ENCODE measurements around the gene BCAS4.
"Not testable (repeated sequence)": the region's sequence is repeated elsewhere in the genome, so short reads cannot be mapped to it uniquely, and the experiment has no call there.

Gene BCAS4

DNA sequence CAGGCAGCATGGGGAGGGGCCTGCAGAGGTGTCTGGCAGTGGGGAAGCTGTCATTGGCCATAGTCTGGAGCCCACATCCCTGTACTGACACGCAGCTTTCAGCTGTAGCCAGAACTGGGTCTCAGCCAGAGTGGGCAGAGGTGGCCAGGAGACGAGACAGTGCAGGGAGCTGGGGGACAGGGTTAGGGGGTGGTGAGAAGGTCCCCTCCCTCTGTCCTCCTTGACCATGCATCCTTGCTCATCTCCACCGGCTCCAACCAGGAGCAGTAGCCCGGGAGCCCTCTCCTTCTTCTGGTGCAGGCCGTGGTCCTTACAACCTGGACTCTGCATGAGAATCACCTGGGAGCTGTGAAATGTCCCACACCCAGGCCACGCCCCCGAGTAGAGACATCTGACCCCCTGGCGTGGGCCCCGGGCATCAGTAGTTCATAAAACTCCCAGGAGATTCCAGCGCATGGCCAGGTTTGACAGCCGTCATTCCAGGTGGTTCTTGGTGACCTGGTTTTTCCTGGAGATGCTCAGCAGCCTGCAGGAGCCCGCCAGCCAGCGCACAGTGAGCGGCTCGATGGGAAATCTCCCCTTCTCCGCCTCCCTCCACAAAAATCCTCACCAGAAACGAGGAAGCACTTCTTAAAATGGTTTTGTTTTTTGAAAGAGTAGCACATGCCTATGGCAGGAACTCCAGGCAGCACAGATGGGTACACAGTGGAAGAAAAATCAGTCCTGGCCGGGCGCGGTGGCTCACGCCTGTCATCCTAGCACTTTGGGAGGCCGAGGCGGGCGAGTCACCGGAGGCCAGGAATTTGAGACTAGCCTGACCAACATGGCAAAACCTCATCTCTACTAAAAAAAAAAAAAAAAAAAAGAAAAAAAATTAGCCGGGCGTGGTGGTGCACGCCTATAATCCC lies 80.2 kb downstream of the BCAS4 start:
- no peak overlapping the region for H3K27ac Mint-ChIP-seq
- H3K36me3 Mint-ChIP-seq (ENCODE audit: low read depth), result peaks cover 11% of the 10 kb centered on the region
- no peaks in the 10 kb centered on the region for H3K27me3 Mint-ChIP-seq
- no peaks in the 10 kb centered on the region for H3K4me1 Mint-ChIP-seq (ENCODE audit: low read depth)
- H3K9me3 Mint-ChIP-seq, result no peaks in the 10 kb centered on the region
- no peak overlapping the region for H3K4me3 Mint-ChIP-seq

DNA sequence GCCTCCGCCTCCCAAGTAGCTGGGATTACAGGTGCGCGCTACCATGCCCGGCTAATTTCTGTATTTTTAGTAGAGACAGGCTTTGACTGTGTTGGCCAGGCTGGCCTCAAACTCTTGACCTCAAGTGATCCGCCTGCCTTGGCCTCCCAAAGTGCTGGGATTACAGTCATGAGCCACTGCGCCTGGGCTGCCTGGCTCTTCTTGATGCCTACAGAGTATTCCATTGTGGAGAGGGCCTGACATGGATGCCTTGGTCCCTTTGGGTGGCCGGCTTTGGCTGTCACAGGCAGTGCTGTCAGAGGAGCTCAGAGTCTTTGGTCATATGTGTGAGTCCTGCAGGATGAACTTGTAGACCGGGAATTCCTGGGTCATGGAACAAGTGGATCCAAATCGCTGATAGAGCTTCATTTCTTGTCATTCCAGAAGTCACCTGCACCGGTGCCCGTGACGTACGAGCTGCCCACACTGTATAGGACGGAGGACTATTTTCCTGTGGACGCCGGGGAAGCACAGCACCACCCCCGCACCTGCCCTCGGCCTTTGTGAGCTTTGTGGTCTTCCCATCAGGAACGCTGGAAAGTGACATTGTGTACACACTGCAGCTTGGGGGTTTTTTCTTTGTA lies 81.3 kb downstream of the BCAS4 start:
- Mint-ChIP-seq H3K4me1 (ENCODE audit: low read depth) (no peaks in the 10 kb centered on the region), H3K27ac (no peak overlapping the region), H3K4me3 (no peak overlapping the region), H3K36me3 (ENCODE audit: low read depth) (peaks cover 12% of the 10 kb centered on the region), H3K9me3 (no peaks in the 10 kb centered on the region), H3K27me3 (no peaks in the 10 kb centered on the region)

DNA sequence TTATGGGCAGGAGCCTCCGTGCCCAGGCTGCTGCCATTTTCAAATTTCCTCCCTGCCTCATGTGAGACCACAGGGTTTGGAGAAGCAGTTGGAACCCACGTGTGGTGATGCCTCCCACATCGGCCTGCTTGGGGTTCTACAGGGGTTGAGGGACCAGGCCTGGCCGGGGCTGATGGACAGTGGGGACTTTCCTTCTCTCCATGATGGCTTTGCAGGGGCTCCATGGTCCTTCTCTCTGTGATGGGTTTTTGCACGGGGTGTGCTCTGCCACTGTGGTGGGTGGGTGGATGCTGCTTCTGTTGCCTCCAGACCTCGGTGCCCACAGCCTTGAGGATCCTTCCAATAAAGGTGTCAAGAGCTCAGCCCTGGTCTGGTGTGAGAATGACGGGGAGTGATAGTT lies 82.0 kb downstream of the BCAS4 start:
- Mint-ChIP-seq H3K4me1 (ENCODE audit: low read depth) (no peaks in the 10 kb centered on the region), H3K27ac (no peak overlapping the region), H3K9me3 (no peaks in the 10 kb centered on the region), H3K36me3 (ENCODE audit: low read depth) (peaks cover 12% of the 10 kb centered on the region), H3K4me3 (no peak overlapping the region), H3K27me3 (no peaks in the 10 kb centered on the region)

GRCh38 chr20:50877232-50877743 lies 82.4 kb downstream of the BCAS4 start:
- peak overlapping the region; percentile 58 for H3K27ac Mint-ChIP-seq
- peaks cover 12% of the 10 kb centered on the region for H3K36me3 Mint-ChIP-seq (ENCODE audit: low read depth)
- H3K4me3 Mint-ChIP-seq, result no peak overlapping the region
- no peaks in the 10 kb centered on the region for H3K9me3 Mint-ChIP-seq
- no peaks in the 10 kb centered on the region for H3K4me1 Mint-ChIP-seq (ENCODE audit: low read depth)
- no peaks in the 10 kb centered on the region for H3K27me3 Mint-ChIP-seq

DNA sequence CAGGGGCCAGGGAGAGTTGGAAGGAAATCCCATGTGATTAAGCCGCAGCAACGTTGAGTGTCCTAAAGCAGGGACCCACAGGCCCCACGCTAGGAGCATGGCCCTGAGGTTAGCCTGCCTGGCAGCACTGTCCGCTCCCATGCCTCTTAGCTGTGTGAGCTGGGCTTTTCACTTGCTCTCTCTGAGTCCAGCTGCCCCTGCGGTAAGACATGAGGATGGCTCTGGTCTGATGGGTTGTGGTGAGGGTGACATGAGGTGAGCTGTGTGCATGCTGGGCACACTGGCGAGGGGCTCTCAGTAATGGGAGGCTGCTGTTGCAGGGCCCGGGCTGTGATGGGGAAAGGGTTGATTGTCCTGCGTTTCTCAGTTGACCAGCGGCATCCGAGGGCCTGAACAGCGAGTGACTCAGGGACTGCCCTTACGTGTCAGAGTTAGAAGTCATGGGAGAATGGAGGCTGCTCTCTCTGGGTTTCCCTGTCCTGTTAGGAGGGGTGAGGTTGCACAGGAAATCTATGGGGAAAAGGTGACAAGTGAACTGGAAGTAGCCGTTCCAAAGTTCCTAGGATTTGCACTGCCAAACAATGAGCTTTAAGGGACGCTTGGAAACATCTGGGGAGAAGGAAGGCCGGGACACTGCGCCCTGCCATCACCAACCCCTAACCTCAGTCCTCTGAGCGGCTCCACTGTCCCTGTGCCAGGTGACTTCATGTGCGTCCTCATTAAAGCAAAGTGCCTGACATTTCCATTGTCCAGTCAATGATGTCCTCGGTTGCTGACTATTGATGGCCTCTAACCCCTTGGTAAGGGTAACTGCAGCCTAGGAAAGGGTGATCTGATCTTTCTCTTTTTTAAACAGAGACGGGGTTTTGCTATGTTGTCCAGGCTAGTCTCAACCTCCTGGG lies 85.0 kb downstream of the BCAS4 start:
- Mint-ChIP-seq H3K27me3 (no peaks in the 10 kb centered on the region), H3K27ac (peak overlapping the region; percentile 72), H3K4me3 (no peak overlapping the region), H3K36me3 (ENCODE audit: low read depth) (peaks cover 16% of the 10 kb centered on the region), H3K9me3 (no peaks in the 10 kb centered on the region), H3K4me1 (ENCODE audit: low read depth) (no peaks in the 10 kb centered on the region)

DNA sequence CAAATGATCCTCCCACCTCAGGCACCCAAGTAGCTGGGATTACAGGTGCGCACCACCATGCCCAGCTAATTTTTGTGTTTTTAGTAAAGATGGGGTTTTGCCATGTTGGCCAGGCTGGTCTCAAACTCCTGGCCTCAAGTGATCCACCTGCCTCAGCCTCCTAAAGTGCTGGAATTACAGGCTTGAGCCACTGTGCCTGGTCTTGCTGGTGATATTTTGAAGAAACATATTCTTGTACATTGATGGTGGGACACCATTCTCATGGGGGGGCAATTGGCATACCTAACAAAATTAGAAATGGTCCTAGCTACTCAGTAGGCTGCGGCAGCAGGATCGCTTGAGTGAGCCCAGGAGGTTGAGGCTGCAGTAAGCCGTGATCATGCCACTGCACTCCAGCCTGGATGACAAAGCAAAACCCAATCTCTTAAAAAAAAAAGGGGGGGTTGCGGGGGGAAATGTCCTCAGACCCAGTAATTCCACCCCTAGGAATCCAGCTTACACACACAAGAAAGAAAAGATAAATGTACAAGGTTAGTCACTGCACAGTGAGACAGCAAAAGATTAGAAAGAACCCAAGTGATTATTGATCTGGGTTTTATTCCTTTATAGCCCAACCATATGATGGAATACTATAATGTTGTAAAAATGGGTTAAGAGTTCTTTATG lies 87.0 kb downstream of the BCAS4 start:
- H3K4me1 Mint-ChIP-seq (ENCODE audit: low read depth); H3K4me3 Mint-ChIP-seq; H3K27me3 Mint-ChIP-seq; H3K27ac Mint-ChIP-seq; H3K9me3 Mint-ChIP-seq: not testable (repeated sequence)
- peaks cover 16% of the 10 kb centered on the region for H3K36me3 Mint-ChIP-seq (ENCODE audit: low read depth)

- Mint-ChIP-seq H3K9me3 (no peaks in the 10 kb centered on the region), H3K27me3 (no peaks in the 10 kb centered on the region), H3K4me1 (ENCODE audit: low read depth) (no peaks in the 10 kb centered on the region), H3K4me3 (no peak overlapping the region), H3K27ac (no peak overlapping the region), H3K36me3 (ENCODE audit: low read depth) (peaks cover 24% of the 10 kb centered on the region)
Observed at GRCh38 chr20:50883856-50884255, 89.0 kb downstream of the BCAS4 start.

DNA sequence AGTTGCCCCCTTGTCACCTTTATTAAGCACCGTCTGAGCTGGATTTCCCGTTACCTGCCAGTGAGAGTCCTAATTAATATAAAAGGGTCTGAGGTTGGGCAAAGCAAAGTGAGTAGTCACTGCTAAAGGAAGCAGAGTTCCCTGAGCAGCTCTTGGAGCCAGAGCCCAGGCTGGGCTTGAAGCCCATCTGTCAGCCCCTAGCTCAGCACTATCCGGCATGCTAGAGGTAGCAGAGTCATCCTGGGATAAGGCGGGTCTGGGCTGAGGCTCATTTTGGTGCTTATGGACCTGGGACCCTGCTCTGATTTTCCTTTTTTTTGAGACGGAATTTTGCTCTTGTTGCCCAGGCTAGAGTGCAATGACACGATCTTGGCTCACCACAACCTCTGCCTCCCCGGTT lies 90.2 kb downstream of the BCAS4 start:
- peaks cover 32% of the 10 kb centered on the region for H3K36me3 Mint-ChIP-seq (ENCODE audit: low read depth)
- no peaks in the 10 kb centered on the region for H3K4me1 Mint-ChIP-seq (ENCODE audit: low read depth)
- no peak overlapping the region for H3K27ac Mint-ChIP-seq
- H3K27me3 Mint-ChIP-seq, result no peaks in the 10 kb centered on the region
- H3K9me3 Mint-ChIP-seq, result no peaks in the 10 kb centered on the region
- H3K4me3 Mint-ChIP-seq, result no peak overlapping the region

DNA sequence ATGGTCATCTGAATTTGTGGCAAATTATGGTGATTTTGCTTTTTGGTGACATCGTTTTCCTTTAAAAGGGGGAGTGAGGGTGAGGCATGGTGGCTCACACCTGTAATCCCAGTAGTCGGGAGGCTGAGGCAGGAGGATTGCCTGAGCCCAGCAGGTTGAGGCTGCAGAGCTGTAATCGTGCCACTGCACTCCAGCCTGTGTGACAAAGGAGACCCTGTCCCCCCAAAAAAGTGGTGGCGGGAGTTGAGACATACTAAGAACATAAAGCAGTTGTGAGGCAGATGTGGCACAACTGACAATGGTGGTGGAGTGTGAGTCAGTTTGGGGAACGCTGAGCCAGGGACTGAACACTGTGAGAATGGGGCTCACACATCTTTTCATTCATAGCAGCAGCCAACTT lies 90.9 kb downstream of the BCAS4 start:
- Mint-ChIP-seq H3K27me3 (no peaks in the 10 kb centered on the region), H3K36me3 (ENCODE audit: low read depth) (peaks cover 34% of the 10 kb centered on the region), H3K9me3 (no peaks in the 10 kb centered on the region), H3K4me3 (no peak overlapping the region), H3K27ac (no peak overlapping the region), H3K4me1 (ENCODE audit: low read depth) (no peaks in the 10 kb centered on the region)

- H3K27me3 Mint-ChIP-seq, result no peaks in the 10 kb centered on the region
- H3K27ac Mint-ChIP-seq, result no peak overlapping the region
- H3K36me3 Mint-ChIP-seq (ENCODE audit: low read depth), result peaks cover 37% of the 10 kb centered on the region
- no peak overlapping the region for H3K4me3 Mint-ChIP-seq
- peaks cover 1% of the 10 kb centered on the region for H3K4me1 Mint-ChIP-seq (ENCODE audit: low read depth)
- no peaks in the 10 kb centered on the region for H3K9me3 Mint-ChIP-seq
Observed at GRCh38 chr20:50886184-50886790, 91.4 kb downstream of the BCAS4 start.

DNA sequence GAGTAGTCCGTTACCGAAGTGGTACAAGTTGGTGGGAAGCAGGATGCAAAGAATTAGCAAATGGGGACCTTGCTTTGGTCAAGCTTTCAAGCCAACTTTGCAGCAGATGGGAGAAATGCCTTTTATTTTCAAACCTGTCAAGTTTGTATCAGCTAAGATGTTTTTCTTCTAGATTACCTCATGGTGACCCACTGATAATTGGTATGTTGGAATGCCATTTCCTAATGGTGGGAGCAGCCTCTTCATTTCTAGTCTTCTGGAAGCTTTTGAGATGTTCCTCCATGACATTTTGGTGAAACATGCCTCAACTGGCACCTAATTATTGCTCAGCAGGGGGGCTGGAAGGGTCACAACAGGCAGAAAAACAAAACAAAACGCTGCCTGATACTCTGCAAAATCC lies 92.7 kb downstream of the BCAS4 start:
- H3K27ac Mint-ChIP-seq, result no peak overlapping the region
- peaks cover 14% of the 10 kb centered on the region for H3K4me1 Mint-ChIP-seq (ENCODE audit: low read depth)
- H3K9me3 Mint-ChIP-seq, result no peaks in the 10 kb centered on the region
- no peaks in the 10 kb centered on the region for H3K27me3 Mint-ChIP-seq
- H3K4me3 Mint-ChIP-seq, result no peak overlapping the region
- peaks cover 49% of the 10 kb centered on the region for H3K36me3 Mint-ChIP-seq (ENCODE audit: low read depth)

- peak overlapping the region; percentile 58 for H3K27ac Mint-ChIP-seq
- H3K4me1 Mint-ChIP-seq (ENCODE audit: low read depth), result peaks cover 31% of the 10 kb centered on the region
- no peaks in the 10 kb centered on the region for H3K9me3 Mint-ChIP-seq
Observed at GRCh38 chr20:50891138-50891537, 96.3 kb downstream of the BCAS4 start.

DNA sequence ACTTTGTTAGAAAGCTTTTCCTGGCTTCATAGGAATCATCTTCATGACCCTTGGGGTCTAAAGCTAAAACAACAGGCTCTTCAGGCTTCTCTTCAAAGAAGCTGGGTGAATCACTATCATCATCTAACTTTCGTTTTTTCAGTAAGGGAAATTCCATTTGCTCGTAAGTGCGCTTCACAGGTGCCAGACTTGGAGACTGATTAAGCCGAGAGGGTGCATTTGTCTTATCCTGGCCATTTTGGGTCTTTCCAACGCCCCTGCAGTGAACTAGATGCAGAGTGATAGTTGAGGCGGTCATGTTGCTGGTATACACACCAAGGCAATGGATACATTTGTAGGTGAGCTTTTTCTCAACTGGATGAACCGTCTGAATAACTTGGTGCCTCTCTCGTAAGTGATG lies 97.5 kb downstream of the BCAS4 start:
- peak overlapping the region; percentile 74 for H3K27ac Mint-ChIP-seq
- no peaks in the 10 kb centered on the region for H3K27me3 Mint-ChIP-seq
- no peaks in the 10 kb centered on the region for H3K9me3 Mint-ChIP-seq
- H3K36me3 Mint-ChIP-seq (ENCODE audit: low read depth), result peaks cover 66% of the 10 kb centered on the region
- H3K4me1 Mint-ChIP-seq (ENCODE audit: low read depth), result peaks cover 31% of the 10 kb centered on the region
- peak overlapping the region; percentile 23 for H3K4me3 Mint-ChIP-seq

More at GRCh38 chr20:50891138-50891537, 96.3 kb downstream of the BCAS4 start:
- Mint-ChIP-seq H3K27me3 (no peaks in the 10 kb centered on the region), H3K4me3 (no peak overlapping the region), H3K36me3 (ENCODE audit: low read depth) (peaks cover 65% of the 10 kb centered on the region)

GRCh38 chr20:50893620-50894019 lies 98.8 kb downstream of the BCAS4 start:
- Mint-ChIP-seq H3K27ac (peak overlapping the region; percentile 68), H3K9me3 (no peaks in the 10 kb centered on the region), H3K4me3 (no peak overlapping the region), H3K36me3 (ENCODE audit: low read depth) (peaks cover 68% of the 10 kb centered on the region), H3K27me3 (no peaks in the 10 kb centered on the region), H3K4me1 (ENCODE audit: low read depth) (peaks cover 31% of the 10 kb centered on the region)
